Measurements from ENCODE around the gene FAM234B. TPM values are rescaled to one million over a fixed set of nuclear protein-coding genes. Genes with fewer than 3 reads are reported as not detected.

FAM234B gene
- total RNA-seq, 1 experiment from 2014 or later = 20.8 TPM

GRCh38 chr12:12997156-12997555 lies 47.0 kb upstream of the FAM234B start:
- H3T11ph ChIP-seq (ENCODE audit: low read length) = no peak overlapping the region
- H3K56ac ChIP-seq (ENCODE audit: insufficient read length, low read depth, low read length) = no peak overlapping the region
- no peak for DNase-seq
- Mint-ChIP-seq H3K36me3 (ENCODE audit: insufficient read depth in 1 of 3, low read depth in 3 of 3) (peaks cover 2 to 13% (median 8%) of the 10 kb centered on the region in 3 experiments), H3K27me3 (ENCODE audit: low read depth) (peaks cover 12% of the 10 kb centered on the region), H3K27ac (peak overlapping the region in 1 of 3 experiments; percentile 91; a peak in 2 of 7 replicates), H3K4me3 (peak overlapping the region in 1 of 2 experiments; percentile 54; a peak in 2 of 5 replicates), H3K9me3 (peaks cover 0 to 2% of the 10 kb centered on the region in 2 experiments; a peak in 2 of 5 replicates), H3K4me1 (peaks cover 36 to 47% of the 10 kb centered on the region in 2 experiments)
- no peak overlapping the region for H2BK15ac ChIP-seq (ENCODE audit: low read depth, low read length)
- H2BK12ac ChIP-seq (ENCODE audit: insufficient read length, low read depth, low read length) = no peak overlapping the region
- TF ChIP-seq CTCF (conservative IDR thresholded peaks at IDR 0.05) = no peak
- no peak overlapping the region for H2BK20ac ChIP-seq (ENCODE audit: low read depth, low read length, poor library complexity, severe bottlenecking)
- H3K18ac ChIP-seq (ENCODE audit: insufficient read length, low read depth, low read length) = no peak overlapping the region
- no peak overlapping the region for H2BK5ac ChIP-seq (ENCODE audit: insufficient read length, low read length)
- no peak overlapping the region for H3K4me2 ChIP-seq (ENCODE audit: insufficient read depth, insufficient read length, low read length)
- H4K20me1 ChIP-seq (ENCODE audit: control insufficient read depth, insufficient read depth, insufficient read length) = no peaks in the 10 kb centered on the region
- H2AFZ ChIP-seq (ENCODE audit: low read length) = no peak overlapping the region
- H3K79me1 ChIP-seq (ENCODE audit: insufficient read depth, low read depth, low read length, poor library complexity, severe bottlenecking) = no peaks in the 10 kb centered on the region
- no peak overlapping the region for H2BK120ac ChIP-seq (ENCODE audit: low read depth, low read length, poor library complexity, severe bottlenecking)
- no peak overlapping the region for H3K4ac ChIP-seq (ENCODE audit: low read depth, low read length)
- H3K9ac ChIP-seq (ENCODE audit: extremely low read depth, insufficient read length, low read length) = no peak overlapping the region
- no peak overlapping the region for H3K23ac ChIP-seq (ENCODE audit: insufficient read length, low read depth, low read length)
- no peaks in the 10 kb centered on the region for H3K27me3 ChIP-seq (ENCODE audit: insufficient read depth, low read length)
- no peak overlapping the region for H3K27ac ChIP-seq (ENCODE audit: insufficient read length, low read depth, low read length)
- no peaks in the 10 kb centered on the region; the same call in 1 of the 2 replicates for H3K4me1 ChIP-seq (ENCODE audit: insufficient read depth, low read length)
- WGBS (ENCODE audit: extremely low coverage, insufficient read length, low lambda C conversion rate) = no CpG with 5 or more reads among the region's 3 CpGs
- H3K14ac ChIP-seq (ENCODE audit: insufficient read depth, low read length) = no peak overlapping the region
- H3K9me3 ChIP-seq (ENCODE audit: control insufficient read depth, low read depth, low read length) = no peaks in the 10 kb centered on the region
- no peak overlapping the region for H4K8ac ChIP-seq (replicated peaks; ENCODE audit: insufficient read length, low read depth, low read length)
- H3K23me2 ChIP-seq (ENCODE audit: insufficient read length, low read depth, low read length, poor library complexity, severe bottlenecking) = peaks cover 18% of the 10 kb centered on the region
- H4K5ac ChIP-seq (ENCODE audit: insufficient read length, low read depth, low read length) = no peak overlapping the region
- no peak overlapping the region for H4K91ac ChIP-seq (ENCODE audit: insufficient read length, low read depth, low read length)
- no peak overlapping the region for H2AK5ac ChIP-seq (ENCODE audit: insufficient read length, low read length)
- no peaks in the 10 kb centered on the region; the same call in 1 of the 2 replicates for H3K79me2 ChIP-seq (ENCODE audit: insufficient read depth, low read length)
